Heart left ventricle (tissue), 16 donors: ENCODE results near the gene ZNF343. TPM values are rescaled to one million over a fixed set of nuclear protein-coding genes. Genes with fewer than 3 reads are reported as not detected.
"Not testable (repeated sequence)": the region's sequence is repeated elsewhere in the genome, so short reads cannot be mapped to it uniquely, and the experiment has no call there.

Experiments used
- ATAC-seq, 4 donors: fragments of 200-7000 bp; cut with Tn5 transposase; one replicate each; pipeline ENCODE4 v1.9.1; 2020 to 2022; ENCODE audit warnings: moderate library complexity in 4 of 4, mild to moderate bottlenecking in 3 of 4, moderate number of reproducible peaks in 1 of 4
- DNase-seq, 5 donors: peaks; one replicate each; pipeline ENCODE4 v3.0.0-alpha.2; 2020
- H3K27ac ChIP-seq, 12 donors: fragments of 200-600 bp; sonication (generic) in 4 of 12; one replicate each; pipeline versions ENCODE4 v1.5.0 to v1.8.0; 2016 to 2022; ENCODE audit warnings: mild to moderate bottlenecking in 2 of 12
- H3K27me3 ChIP-seq, 9 donors: fragments of 200-600 bp; sonication (generic) in 2 of 9; one replicate each; pipeline versions ENCODE4 v1.5.1 to v1.8.0; 2016 to 2022; ENCODE audit warnings: mild to moderate bottlenecking in 3 of 9
- H3K36me3 ChIP-seq, 9 donors: fragments of 200-600 bp; sonication (generic) in 2 of 9; one replicate each; pipeline versions ENCODE4 v1.5.0 to v1.8.0; 2018 to 2022; ENCODE audit warnings: mild to moderate bottlenecking in 2 of 9
- H3K4me1 ChIP-seq, 12 donors: fragments of 200-600 bp; sonication (generic) in 4 of 12; one replicate each; pipeline versions ENCODE4 v1.5.0 to v1.8.0; 2016 to 2022; ENCODE audit warnings: mild to moderate bottlenecking in 3 of 12
- H3K4me3 ChIP-seq, 12 donors: fragments of 200-600 bp; sonication (generic) in 4 of 12; one replicate each; pipeline versions ENCODE4 v1.5.0 to v1.8.0; 2017 to 2022; ENCODE audit warnings: mild to moderate bottlenecking in 9 of 12, moderate library complexity in 4 of 12
- H3K9me3 ChIP-seq, 12 donors: fragments of 200-600 bp; sonication (generic) in 4 of 12; one replicate each; pipeline versions ENCODE4 v1.5.0 to v1.8.0; 2016 to 2022; ENCODE audit warnings: mild to moderate bottlenecking in 1 of 12
- CTCF ChIP-seq, 12 donors: fragments of 200-600 bp; sonication (generic) in 4 of 12; IDR thresholded peaks; one replicate each; pipeline versions ENCODE4 v1.5.0 to v1.8.0; 2018 to 2022; ENCODE audit warnings: antibody characterized with exemption in 12 of 12, mild to moderate bottlenecking in 5 of 12
- POLR2A ChIP-seq, 2 donors: fragments of 450-650 bp; IDR thresholded peaks; one replicate each; pipeline ENCODE4 v1.6.1; 2017; ENCODE audit warnings: antibody characterized with exemption in 2 of 2, mild to moderate bottlenecking in 2 of 2, moderate library complexity in 2 of 2
- WGBS, 4 donors: extraction: QIAGEN DNeasy Blood & Tissue Kit in 2 of 4; methylation state at CpG; one replicate each; pipeline versions ENCODE4 v1.1.5 to v1.1.7; 2013 to 2018; 5-methylcytosine and 5-hydroxymethylcytosine counted together
- intact Hi-C, 10 donors: fragments of 100-400 bp; cut with DNase I; formaldehyde crosslinking; loops; one replicate each; pipeline versions ENCODE4 v1.11.1 to v1.14.2; 2022
- polyA plus RNA-seq, 2 donors: library from polyadenylated mRNA; stranded (reverse); fragments of 200-250 nt; gene quantifications; one replicate each; pipeline ENCODE4 v1.2.3, GENCODE V29; 2013
- total RNA-seq, 9 donors: library from RNA; depleted of rRNA in 2 of 9; stranded (reverse); fragments of >200 nt in 2 of 9; fragmentation: NEBNext Ultra II Directional in 3 of 9; extraction: Animal tissue kit (Norgen Biotek cat#: 25700) in 3 of 9; gene quantifications; one replicate each; pipeline versions ENCODE4 v1.1.0 to v1.2.4, GENCODE V29; 2016 to 2023
- donor health status: ischemic (EF 13 %, LVEDD 7.1; RV severe dilation, severe dysfunction).
- donor health status: healthy with polysubstance abuse.
- donor health status: DM: no; HTN: yes; CAD: no.
- donor health status: DM: no; HTN: no; CAD: no.
- donor health status: ischemic (EF 25% LVEDD 6.9; RV normal size, moderate dysfunction).
- donor health status: ischemic (EF 25% LVEDD 5.7; RV mildly dilated, moderate dysfunction).
- donor health status: healthy.
- donor health status: DM: yes; HTN: yes; CAD: no.
- donor health status: ischemic (EF 35%, LVEDD 5.7; RV mildly dilated, moderate dysfunction).
- donor health status: nonischemic (EF 11% LVEDD 7.7; RV severe dilation, severe dysfunction).
- donor health status: DM: yes; HTN: yes; CAD: no.
- donor health status: PGD.
- donor health status: ischemic (EF 29% LVEDD 5.4; RV normal size, mild dysfunction).
- donor health status: nonischemic (EF 23%, LVEDD 6.1; RV moderate dilation, normal function).

Gene ZNF343
- total and polyA plus RNA-seq, 11 donors, result 2.6 to 8.6 (median 5.4) TPM

- TF ChIP-seq CTCF (IDR thresholded peaks at IDR 0.05) (no peak), POLR2A (IDR thresholded peaks at IDR 0.05) (no peak)
- H3K4me1 ChIP-seq, result peaks cover 0 to 16% (median 4%) of the 10 kb centered on the region in 12 donors
- no peaks in the 10 kb centered on the region for H3K9me3 ChIP-seq
- peaks cover 0 to 6% (median 0%) of the 10 kb centered on the region in 9 donors for H3K27me3 ChIP-seq
- H3K27ac ChIP-seq, result no peak overlapping the region
- WGBS, 4 donors, result 60 to 65% (median 63%) methylated on average over 10 of the region's 10 CpGs
- no peak for ATAC-seq
- intact Hi-C loops, result loop anchor here in 6 of 10 donors (5.0 to 10.0 kb wide), 6 partner anchors 56 to 476 kb away; partner anchors contain the start of genes PCED1A (in 1 of the 6), SNRPB (in 1 of the 6) and VPS16 (in 1 of the 6)
- no peaks in the 10 kb centered on the region for H3K36me3 ChIP-seq
- no peak for DNase-seq
- no peak overlapping the region for H3K4me3 ChIP-seq
Observed at GRCh38 chr20:2528671-2529271, 20.1 kb upstream of the ZNF343 start.

- intact Hi-C loops, result loop anchor here in 6 of 10 donors (5.0 to 10.0 kb wide), 6 partner anchors 55 to 477 kb away; partner anchors contain the start of genes PCED1A (in 1 of the 6), SNRPB (in 1 of the 6) and VPS16 (in 1 of the 6)
- WGBS, 4 donors, result 78 to 85% (median 81%) methylated on average over 6 of the region's 6 CpGs
Observed at GRCh38 chr20:2527762-2528161, 19.0 kb upstream of the ZNF343 start.

GRCh38 chr20:2526218-2526583 is 17.5 kb upstream of the ZNF343 start:
- intact Hi-C loops, result loop anchor here in 6 of 10 donors (5.0 to 10.0 kb wide), 6 partner anchors 54 to 479 kb away; partner anchors contain the start of genes PCED1A (in 1 of the 6), SNRPB (in 1 of the 6) and VPS16 (in 1 of the 6)
- Histone ChIP-seq H3K4me1 (peaks cover 0 to 36% (median 4%) of the 10 kb centered on the region in 12 donors), H3K27ac (peak overlapping the region in 3 of 12 donors; percentile 88 to 96 (median 91))
- H3K27me3 ChIP-seq, H3K4me3 ChIP-seq, ATAC-seq, H3K9me3 ChIP-seq, H3K36me3 ChIP-seq, DNase-seq: not testable (repeated sequence)
- 97 to 98% (median 97%) methylated on average over 5 of the region's 5 CpGs for WGBS, 4 donors

More at GRCh38 chr20:2527762-2528161, 19.0 kb upstream of the ZNF343 start:
- no peak for TF ChIP-seq CTCF (IDR thresholded peaks at IDR 0.05)
- TF ChIP-seq POLR2A (IDR thresholded peaks at IDR 0.05), result no peak
- H3K4me1 ChIP-seq, result peaks cover 0 to 23% (median 4%) of the 10 kb centered on the region in 12 donors
- H3K27me3 ChIP-seq, result no peaks in the 10 kb centered on the region
- ATAC-seq, result no peak
- no peaks in the 10 kb centered on the region for H3K36me3 ChIP-seq
- H3K4me3 ChIP-seq, result no peak overlapping the region
- H3K27ac ChIP-seq, result no peak overlapping the region
- DNase-seq, result no peak
- H3K9me3 ChIP-seq, result no peaks in the 10 kb centered on the region

- DNase-seq (peak; percentile 40 to 71 (median 49)), ATAC-seq (peak; percentile 14 to 75 (median 62))
- WGBS, 4 donors, result 1 to 2% (median 1%) methylated on average over 42 to 64 of the region's 64 CpGs
- intact Hi-C loops, result loop anchor here in 9 of 10 donors (1.0 to 10.0 kb wide), 12 partner anchors 16 to 480 kb away; partner anchors contain the start of genes SNRPB (in 3 of the 9), NOP56 (in 1 of the 9), PCED1A (in 1 of the 9) and VPS16 (in 1 of the 9)
- H3K27ac ChIP-seq, result peak overlapping the region; percentile 58 to 97 (median 89)
- H3K4me1 ChIP-seq, result peaks cover 0 to 40% (median 4%) of the 10 kb centered on the region in 12 donors
- H3K4me3 ChIP-seq, result peak overlapping the region; percentile 62 to 96 (median 80)
- no peaks in the 10 kb centered on the region for H3K36me3 ChIP-seq
- no peaks in the 10 kb centered on the region for H3K27me3 ChIP-seq
- H3K9me3 ChIP-seq, result no peaks in the 10 kb centered on the region
- TF ChIP-seq CTCF (IDR thresholded peaks at IDR 0.05) (peak in 3 of 12 donors; percentile 28 to 39 (median 34)), POLR2A (IDR thresholded peaks at IDR 0.05) (no peak)
Observed at GRCh38 chr20:2524709-2525506, 16.2 kb upstream of the ZNF343 start.
